Epithelial cell of proximal tubule (primary cell): ENCODE results near the gene MYL1. TPM values are rescaled to one million over a fixed set of nuclear protein-coding genes. Genes with fewer than 3 reads are reported as not detected.

ENCODE experiments used
- DNase-seq: peaks from one replicate; pipeline ENCODE4 v3.0.0-alpha.2; 2011; ENCODE audit warnings: low read depth
- H3K4me3 ChIP-seq: 2 replicates; pipeline ENCODE4 v1.5.1; 2011; ENCODE audit warnings: low read depth, mild to moderate bottlenecking, low read length
- total RNA-seq: library from RNA; depleted of rRNA; stranded (reverse); fragments of >200 nt; gene quantifications from 2 replicates; pipeline ENCODE4 v1.2.3, GENCODE V29; 2015
- TF ChIP-seq, protein P1 (sequence below): conservative IDR thresholded peaks from 2 replicates; pipeline ENCODE4 v1.5.1; 2012; ENCODE audit warnings: low read depth, mild to moderate bottlenecking, low read length

MYL1 gene
- total RNA-seq, 1 donor from 2014 or later: not detected

DNA sequence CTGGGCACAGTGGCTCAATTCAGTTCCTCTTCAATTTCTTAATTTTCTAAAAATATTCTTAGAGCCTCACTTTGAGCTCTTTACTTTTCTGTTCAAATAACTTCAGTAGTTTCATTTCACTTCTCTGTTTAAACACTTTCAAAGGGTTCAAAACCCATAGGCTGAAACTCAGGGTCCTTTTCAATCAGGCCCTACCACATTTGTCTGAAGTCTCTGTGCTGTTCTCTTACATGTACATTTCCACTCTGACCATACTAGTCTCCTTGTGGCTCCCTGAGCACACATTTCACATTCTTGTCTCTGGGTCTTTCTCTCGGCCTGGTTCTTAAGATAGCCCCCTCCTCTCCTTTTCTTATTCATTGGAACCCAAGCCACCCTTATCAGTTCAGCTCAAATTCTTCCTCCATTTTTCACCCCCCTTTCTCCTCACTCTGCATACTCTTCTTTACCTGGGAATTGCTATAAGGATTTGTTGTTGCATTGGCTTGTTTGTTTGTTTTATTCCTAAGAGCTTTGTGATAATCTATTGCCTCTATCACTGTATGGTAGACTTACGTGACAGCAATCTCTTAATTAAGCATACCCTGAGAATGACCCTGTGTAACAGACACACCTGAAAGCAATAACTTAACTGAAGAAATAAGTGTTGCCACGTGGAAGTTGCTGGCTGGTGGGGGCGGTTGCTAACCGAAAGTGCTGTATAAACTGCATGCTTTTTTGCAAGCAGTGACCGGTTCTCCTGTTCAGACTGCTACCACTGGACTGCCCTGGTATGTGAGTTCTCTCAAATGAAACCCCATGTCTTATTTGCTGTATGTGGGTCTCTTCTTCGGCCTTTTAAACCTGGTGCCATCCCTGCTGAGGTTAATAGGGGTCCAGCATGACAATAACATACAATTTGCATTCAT, 62.0 kb downstream of the MYL1 start:
- DNase-seq: no peak
- no peak overlapping the region for H3K4me3 ChIP-seq
- TF ChIP-seq, protein P1, sequence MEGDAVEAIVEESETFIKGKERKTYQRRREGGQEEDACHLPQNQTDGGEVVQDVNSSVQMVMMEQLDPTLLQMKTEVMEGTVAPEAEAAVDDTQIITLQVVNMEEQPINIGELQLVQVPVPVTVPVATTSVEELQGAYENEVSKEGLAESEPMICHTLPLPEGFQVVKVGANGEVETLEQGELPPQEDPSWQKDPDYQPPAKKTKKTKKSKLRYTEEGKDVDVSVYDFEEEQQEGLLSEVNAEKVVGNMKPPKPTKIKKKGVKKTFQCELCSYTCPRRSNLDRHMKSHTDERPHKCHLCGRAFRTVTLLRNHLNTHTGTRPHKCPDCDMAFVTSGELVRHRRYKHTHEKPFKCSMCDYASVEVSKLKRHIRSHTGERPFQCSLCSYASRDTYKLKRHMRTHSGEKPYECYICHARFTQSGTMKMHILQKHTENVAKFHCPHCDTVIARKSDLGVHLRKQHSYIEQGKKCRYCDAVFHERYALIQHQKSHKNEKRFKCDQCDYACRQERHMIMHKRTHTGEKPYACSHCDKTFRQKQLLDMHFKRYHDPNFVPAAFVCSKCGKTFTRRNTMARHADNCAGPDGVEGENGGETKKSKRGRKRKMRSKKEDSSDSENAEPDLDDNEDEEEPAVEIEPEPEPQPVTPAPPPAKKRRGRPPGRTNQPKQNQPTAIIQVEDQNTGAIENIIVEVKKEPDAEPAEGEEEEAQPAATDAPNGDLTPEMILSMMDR: no peak

DNA sequence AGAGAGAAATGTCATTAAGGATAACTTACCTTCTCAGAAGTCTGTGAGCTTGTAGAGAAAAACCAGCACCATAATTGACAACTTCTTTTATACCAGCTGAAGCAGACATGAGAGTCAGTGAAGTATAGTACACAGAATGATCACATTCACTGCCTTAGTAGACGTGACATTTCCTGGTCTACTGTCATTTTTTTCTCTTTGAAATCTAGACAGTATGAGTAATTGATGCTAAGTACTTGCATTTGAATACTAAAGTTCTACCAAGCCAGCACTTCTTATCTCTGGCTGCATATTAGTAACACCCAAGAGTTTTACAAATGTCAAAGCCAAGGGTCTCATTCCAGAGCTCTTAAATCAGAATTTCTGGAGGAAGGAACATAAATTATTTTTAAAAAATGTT, 64.4 kb downstream of the MYL1 start:
- TF ChIP-seq, protein P1: no peak
- H3K4me3 ChIP-seq: no peak overlapping the region
- no peak for DNase-seq

Other genes with a start within 250 kb of the MYL1 start
- 3.5 and 5.6 TPM in 2 replicates for gene KANSL1L, start 143.8 kb downstream of the MYL1 start, total RNA-seq
- gene ACADL, start 89.7 kb downstream of the MYL1 start, total RNA-seq: 0.17 and 0.51 TPM in 2 replicates
- gene LANCL1, start 161.6 kb upstream of the MYL1 start, total RNA-seq: 27.9 and 29.1 TPM in 2 replicates
- 2.2 and 2.8 TPM in 2 replicates for gene CPS1, start 241.4 kb upstream of the MYL1 start, total RNA-seq